ENCODE results near the gene PTHLH.

The PTHLH gene

GRCh38 chr12:28012333-28012918 is 39.9 kb upstream of the PTHLH start:
- no peak overlapping the region for H3K4me3 ChIP-seq (ENCODE audit: low read depth, low read length)
- no peak for DNase-seq (ENCODE audit: low read depth)
- no peak for TF ChIP-seq CTCF (IDR thresholded peaks at IDR 0.05; ENCODE audit: low read depth, low read length, missing control alignments)
- in situ Hi-C loops (cut with HindIII; ENCODE audit: low sequenced_read_pairs) = no loop called here

- no peak for DNase-seq (ENCODE audit: low read depth)
- in situ Hi-C loops (cut with HindIII; ENCODE audit: low sequenced_read_pairs) = no loop called here
- H3K4me3 ChIP-seq (ENCODE audit: low read depth, low read length) = no peak overlapping the region
- no peak for TF ChIP-seq CTCF (IDR thresholded peaks at IDR 0.05; ENCODE audit: low read depth, low read length, missing control alignments)
Measured at GRCh38 chr12:28010036-28010435, 37.5 kb upstream of the PTHLH start.

GRCh38 chr12:27999970-28000369 is 27.4 kb upstream of the PTHLH start:
- no peak for DNase-seq (ENCODE audit: low read depth)
- in situ Hi-C loops (cut with HindIII; ENCODE audit: low sequenced_read_pairs) = no loop called here
- no peak overlapping the region for H3K4me3 ChIP-seq (ENCODE audit: low read depth, low read length)
- no peak for TF ChIP-seq CTCF (IDR thresholded peaks at IDR 0.05; ENCODE audit: low read depth, low read length, missing control alignments)

- TF ChIP-seq CTCF (IDR thresholded peaks at IDR 0.05; ENCODE audit: low read depth, low read length, missing control alignments) = no peak
- no peak overlapping the region for H3K4me3 ChIP-seq (ENCODE audit: low read depth, low read length)
- DNase-seq (ENCODE audit: low read depth) = no peak
- in situ Hi-C loops (cut with HindIII; ENCODE audit: low sequenced_read_pairs) = no loop called here
Measured at GRCh38 chr12:27999521-27999920, 27.0 kb upstream of the PTHLH start.

- DNase-seq (ENCODE audit: low read depth) = no peak
- no peak for TF ChIP-seq CTCF (IDR thresholded peaks at IDR 0.05; ENCODE audit: low read depth, low read length, missing control alignments)
- in situ Hi-C loops (cut with HindIII; ENCODE audit: low sequenced_read_pairs) = no loop called here
- no peak overlapping the region for H3K4me3 ChIP-seq (ENCODE audit: low read depth, low read length)
Measured at GRCh38 chr12:27998658-27999057, 26.1 kb upstream of the PTHLH start.

GRCh38 chr12:27998170-27998569 is 25.6 kb upstream of the PTHLH start:
- TF ChIP-seq CTCF (IDR thresholded peaks at IDR 0.05; ENCODE audit: low read depth, low read length, missing control alignments) = no peak
- no peak overlapping the region for H3K4me3 ChIP-seq (ENCODE audit: low read depth, low read length)
- DNase-seq (ENCODE audit: low read depth) = no peak
- in situ Hi-C loops (cut with HindIII; ENCODE audit: low sequenced_read_pairs) = no loop called here

GRCh38 chr12:27996761-27997160 is 24.2 kb upstream of the PTHLH start:
- TF ChIP-seq CTCF (IDR thresholded peaks at IDR 0.05; ENCODE audit: low read depth, low read length, missing control alignments) = no peak

More at GRCh38 chr12:27996761-27997160, 24.2 kb upstream of the PTHLH start:
- H3K4me3 ChIP-seq (ENCODE audit: low read depth, low read length) = no peak overlapping the region
- DNase-seq (ENCODE audit: low read depth) = no peak
- in situ Hi-C loops (cut with HindIII; ENCODE audit: low sequenced_read_pairs) = no loop called here
